ENCODE measurements around the gene ATP2A2. TPM values are rescaled to one million over a fixed set of nuclear protein-coding genes. Genes with fewer than 3 reads are reported as not detected.

The ATP2A2 gene
- total and polyA plus RNA-seq, 2 of the 8 experiments (the other 6 are each of a cell fraction or from before 2014, with no cell fraction given), result 86.1 to 271 TPM

GRCh38 chr12:110280779-110281548 is at the start of gene ATP2A2 (continued):
- TF ChIP-seq EZH2 (IDR thresholded peaks at IDR 0.05; ENCODE audit: low read depth, low read length, severe bottlenecking), result no peak
- TF ChIP-seq POLR2A (IDR thresholded peaks at IDR 0.05; ENCODE audit: control extremely low read depth in 1 of 2, low read depth in 2 of 2, low read length in 2 of 2), result peak; percentile 76 to 79
- TF ChIP-seq SP2 (IDR thresholded peaks at IDR 0.05; ENCODE audit: low read length), result no peak
- TF ChIP-seq SP1 (IDR thresholded peaks at IDR 0.05; ENCODE audit: low read depth, low read length), result no peak
- TF ChIP-seq KDM5A (IDR thresholded peaks at IDR 0.05; ENCODE audit: low read length), result no peak
- no peak for TF ChIP-seq CHD1 (IDR thresholded peaks at IDR 0.05; ENCODE audit: low read depth, low read length)
- TF ChIP-seq CTBP2 (IDR thresholded peaks at IDR 0.05; ENCODE audit: borderline replicate concordance, insufficient read depth, insufficient read length, low read length), result no peak
- TF ChIP-seq NANOG (IDR thresholded peaks at IDR 0.05; ENCODE audit: insufficient read depth, low read depth, low read length, poor library complexity, severe bottlenecking), result no peak
- no peak for TF ChIP-seq SIRT6 (IDR thresholded peaks at IDR 0.05; ENCODE audit: low read length)
- peak; percentile 7; the same call in 1 of the 2 replicates for TF ChIP-seq KDM1A (IDR thresholded peaks at IDR 0.05; ENCODE audit: borderline replicate concordance, low read length)
- no peak for TF ChIP-seq CBX8 (IDR thresholded peaks at IDR 0.05; ENCODE audit: borderline replicate concordance, low read depth, low read length)
- TF ChIP-seq GTF2F1 (IDR thresholded peaks at IDR 0.05; ENCODE audit: borderline replicate concordance, low read depth, low read length), result no peak
- no peak for TF ChIP-seq RXRA (IDR thresholded peaks at IDR 0.05; ENCODE audit: insufficient read depth, low read depth, low read length)
- no peak; a peak in 1 of 4 replicates for TF ChIP-seq RAD21 (IDR thresholded peaks at IDR 0.05 in 1 of 2, conservative IDR thresholded peaks at IDR 0.05 in 1 of 2; ENCODE audit: low read depth in 2 of 2, low read length in 2 of 2)
- TF ChIP-seq YY1 (IDR thresholded peaks at IDR 0.05; ENCODE audit: low read depth, low read length), result no peak
- no peak for TF ChIP-seq SRF (IDR thresholded peaks at IDR 0.05; ENCODE audit: low read depth, low read length)
- no peak for TF ChIP-seq CTCF (IDR thresholded peaks at IDR 0.05; ENCODE audit: control extremely low read depth in 1 of 3, insufficient read depth in 1 of 3, low read depth in 1 of 3, low read length in 3 of 3)
- no peak for TF ChIP-seq USF2 (IDR thresholded peaks at IDR 0.05; ENCODE audit: low read length)
- no peak for TF ChIP-seq SUZ12 (IDR thresholded peaks at IDR 0.05; ENCODE audit: low read length)
- TF ChIP-seq FOSL1 (IDR thresholded peaks at IDR 0.05; ENCODE audit: insufficient read depth, low read depth, low read length), result no peak
- TF ChIP-seq TAF1 (IDR thresholded peaks at IDR 0.05; ENCODE audit: low read depth, low read length), result peak; percentile 89
